Measurements from ENCODE around the gene CFTR.
"Not testable (repeated sequence)": the region's sequence is repeated elsewhere in the genome, so short reads cannot be mapped to it uniquely, and the experiment has no call there.

Gene CFTR

GRCh38 chr7:117479225-117480054, at the start of gene CFTR:
TSS of gene CFTR (plus strand) at chr7:117480025. CDS start at chr7:117480095, 70 bp downstream.
- no peak for DNase-seq

- no peak for DNase-seq
Observed at GRCh38 chr7:117435475-117436043, 44.3 kb upstream of the CFTR start.

- no peak for DNase-seq
Observed at GRCh38 chr7:117444646-117445045, 35.2 kb upstream of the CFTR start.

- no peak for DNase-seq
Observed at GRCh38 chr7:117445206-117445605, 34.6 kb upstream of the CFTR start.

GRCh38 chr7:117446220-117446815, 33.5 kb upstream of the CFTR start:
- DNase-seq = no peak

GRCh38 chr7:117448655-117449054, 31.2 kb upstream of the CFTR start:
- no peak for DNase-seq

- no peak for DNase-seq
Observed at GRCh38 chr7:117458977-117459583, 20.7 kb upstream of the CFTR start.

- no peak for DNase-seq
Observed at GRCh38 chr7:117459735-117460134, 20.1 kb upstream of the CFTR start.

- DNase-seq = not testable (repeated sequence)
Observed at GRCh38 chr7:117460815-117461214, 19.0 kb upstream of the CFTR start.

- no peak for DNase-seq
Observed at GRCh38 chr7:117468174-117468573, 11.7 kb upstream of the CFTR start.

GRCh38 chr7:117470777-117471176, 9.0 kb upstream of the CFTR start:
- DNase-seq = no peak

- DNase-seq = no peak
Observed at GRCh38 chr7:117472335-117472734, 7.5 kb upstream of the CFTR start.

GRCh38 chr7:117476557-117477215, 3.1 kb upstream of the CFTR start:
- DNase-seq = no peak

GRCh38 chr7:117478836-117479224, 995 bp upstream of the CFTR start:
- DNase-seq = no peak

GRCh38 chr7:117480055-117480362, 184 bp downstream of the CFTR start:
- DNase-seq = no peak

GRCh38 chr7:117480978-117481377, 1.2 kb downstream of the CFTR start:
- DNase-seq = no peak

GRCh38 chr7:117485118-117485620, 5.3 kb downstream of the CFTR start:
- DNase-seq = no peak

- DNase-seq = no peak
Observed at GRCh38 chr7:117489016-117489415, 9.2 kb downstream of the CFTR start.

GRCh38 chr7:117489430-117489829, 9.6 kb downstream of the CFTR start:
- DNase-seq = no peak

GRCh38 chr7:117489911-117490310, 10.1 kb downstream of the CFTR start:
- no peak for DNase-seq

GRCh38 chr7:117492649-117493048, 12.8 kb downstream of the CFTR start:
- no peak for DNase-seq

GRCh38 chr7:117493460-117493859, 13.6 kb downstream of the CFTR start:
- DNase-seq = no peak

- no peak for DNase-seq
Observed at GRCh38 chr7:117495308-117495707, 15.5 kb downstream of the CFTR start.
